Mammary epithelial cell (primary cell): Measurements from ENCODE around the gene WDR6.
"Not testable (repeated sequence)": the region's sequence is repeated elsewhere in the genome, so short reads cannot be mapped to it uniquely, and the experiment has no call there.

Experiments
- EZH2 ChIP-seq: IDR thresholded peaks from 2 replicates; pipeline ENCODE4 v1.6.1; 2012; ENCODE audit warnings: low read length, inconsistent platforms, borderline replicate concordance
- TF ChIP-seq, protein P1 (sequence below), 2 donors: IDR thresholded peaks in 1 of 2; conservative IDR thresholded peaks in 1 of 2; 2 replicates each; pipeline ENCODE4 v1.5.1; 2011 to 2012; ENCODE audit warnings: inconsistent platforms in 2 of 2, low read length in 2 of 2, mild to moderate bottlenecking in 2 of 2, control low read depth in 1 of 2, low read depth in 1 of 2; ENCODE audit not compliant: insufficient read depth in 1 of 2; ENCODE audit errors: extremely low read depth in 1 of 2

DNA sequence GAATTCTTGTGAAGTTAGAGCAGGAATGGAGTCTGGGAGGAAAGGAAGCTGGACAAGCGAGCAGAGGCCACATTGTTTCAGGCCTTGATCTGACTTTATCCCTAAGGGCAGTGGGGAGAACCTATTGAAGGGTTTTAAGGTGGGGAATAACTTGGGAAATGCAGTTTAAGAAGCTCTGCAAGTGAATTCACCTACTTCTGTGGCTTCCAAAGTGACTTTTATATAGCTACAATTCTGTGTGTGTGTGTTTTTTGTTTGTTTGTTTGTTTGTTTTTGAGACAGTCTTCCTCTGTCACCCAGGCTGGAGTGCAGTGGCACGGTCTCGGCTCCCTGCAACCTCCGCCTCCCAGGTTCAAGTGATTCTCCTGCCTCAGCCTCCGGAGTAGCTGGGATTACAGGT, 1.4 kb downstream of the WDR6 start:
- TF ChIP-seq, protein P1, sequence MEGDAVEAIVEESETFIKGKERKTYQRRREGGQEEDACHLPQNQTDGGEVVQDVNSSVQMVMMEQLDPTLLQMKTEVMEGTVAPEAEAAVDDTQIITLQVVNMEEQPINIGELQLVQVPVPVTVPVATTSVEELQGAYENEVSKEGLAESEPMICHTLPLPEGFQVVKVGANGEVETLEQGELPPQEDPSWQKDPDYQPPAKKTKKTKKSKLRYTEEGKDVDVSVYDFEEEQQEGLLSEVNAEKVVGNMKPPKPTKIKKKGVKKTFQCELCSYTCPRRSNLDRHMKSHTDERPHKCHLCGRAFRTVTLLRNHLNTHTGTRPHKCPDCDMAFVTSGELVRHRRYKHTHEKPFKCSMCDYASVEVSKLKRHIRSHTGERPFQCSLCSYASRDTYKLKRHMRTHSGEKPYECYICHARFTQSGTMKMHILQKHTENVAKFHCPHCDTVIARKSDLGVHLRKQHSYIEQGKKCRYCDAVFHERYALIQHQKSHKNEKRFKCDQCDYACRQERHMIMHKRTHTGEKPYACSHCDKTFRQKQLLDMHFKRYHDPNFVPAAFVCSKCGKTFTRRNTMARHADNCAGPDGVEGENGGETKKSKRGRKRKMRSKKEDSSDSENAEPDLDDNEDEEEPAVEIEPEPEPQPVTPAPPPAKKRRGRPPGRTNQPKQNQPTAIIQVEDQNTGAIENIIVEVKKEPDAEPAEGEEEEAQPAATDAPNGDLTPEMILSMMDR (conservative IDR thresholded peaks at IDR 0.05 in 1 of 2, IDR thresholded peaks at IDR 0.05 in 1 of 2; ENCODE audit: extremely low read depth in 1 of 2, insufficient read depth in 1 of 2, low read depth in 1 of 2, low read length in 2 of 2), result not testable (repeated sequence)
- TF ChIP-seq EZH2, result not testable (repeated sequence)
